ENCODE data around the gene TMEM123.

GRCh38 chr11:102499151-102499550 is 46.6 kb upstream of the TMEM123 start:
- TF ChIP-seq CTCF (IDR thresholded peaks at IDR 0.05; ENCODE audit: low read length) (no peak), EZH2 (IDR thresholded peaks at IDR 0.05; ENCODE audit: borderline replicate concordance, low read length) (no peak)

Data from OCI-LY1 (cell line).